MCF 10A (cell line): Measurements from ENCODE around the gene SSBP2. TPM values are rescaled to one million over a fixed set of nuclear protein-coding genes. Genes with fewer than 3 reads are reported as not detected.

Experiments
- BruUV-seq: library from RNA; stranded (reverse); fragments of 400-500 nt; replicated peaks from 2 replicates; lab custom pipeline; 2021; lab: Mats Ljungman, UMichigan
- CTCF ChIA-PET: fragments of 300-600 bp; sonication (Branson Sonifier 250); formaldehyde crosslinking; extraction: SDS; loops from one replicate; lab custom pipeline; 2021; ENCODE audit warnings: antibody characterized with exemption, inconsistent platforms; lab: Yijun Ruan, JAX
- POLR2A ChIA-PET: fragments of 300-600, 350-650 bp; sonication (Branson Sonifier 250); formaldehyde crosslinking; extraction: SDS; loops from one replicate; lab custom pipeline; 2020; ENCODE audit warnings: antibody characterized with exemption, inconsistent platforms; lab: Yijun Ruan, JAX
- DNase-seq: peaks from one replicate; pipeline ENCODE4 v3.0.0-alpha.2; 2018; ENCODE audit not compliant: unreplicated experiment
- H3K27ac Mint-ChIP-seq: one replicate; pipeline ENCODE4 v1.8.0; 2022; ENCODE audit warnings: mild to moderate bottlenecking, low read depth, mixed read lengths; ENCODE audit not compliant: unreplicated experiment
- H3K27me3 Mint-ChIP-seq: one replicate; pipeline ENCODE4 v1.8.0; 2022; ENCODE audit warnings: mixed read lengths; ENCODE audit not compliant: insufficient read depth, unreplicated experiment
- H3K36me3 Mint-ChIP-seq: one replicate; pipeline ENCODE4 v1.8.0; 2022; ENCODE audit warnings: mild to moderate bottlenecking, moderate library complexity, mixed read lengths; ENCODE audit not compliant: insufficient read depth, unreplicated experiment
- H3K4me1 Mint-ChIP-seq: one replicate; pipeline ENCODE4 v1.8.0; 2022; ENCODE audit warnings: mixed read lengths; ENCODE audit not compliant: insufficient read depth, unreplicated experiment
- H3K4me3 Mint-ChIP-seq: one replicate; pipeline ENCODE4 v1.8.0; 2022; ENCODE audit warnings: mild to moderate bottlenecking, moderate library complexity, mixed read lengths; ENCODE audit not compliant: unreplicated experiment
- H3K9me3 Mint-ChIP-seq: one replicate; pipeline ENCODE4 v1.8.0; 2022; ENCODE audit warnings: mixed read lengths; ENCODE audit not compliant: unreplicated experiment
- intact Hi-C: fragments of 100-400 bp; cut with micrococcal nuclease; formaldehyde crosslinking; loops from 2 replicates; pipeline ENCODE4 v1.14.1; 2022
- total RNA-seq: library from RNA; stranded (reverse); gene quantifications from 2 replicates; pipeline ENCODE4 v1.2.3, GENCODE V29; 2022
- TF ChIP-seq, protein P1 (sequence below): fragments of 200-600 bp; IDR thresholded peaks from one replicate; pipeline ENCODE4 v1.8.0; 2022; ENCODE audit warnings: antibody characterized with exemption, mild to moderate bottlenecking; ENCODE audit not compliant: unreplicated experiment

SSBP2 gene
- total RNA-seq, 1 experiment from 2014 or later = 52.7 TPM

DNA sequence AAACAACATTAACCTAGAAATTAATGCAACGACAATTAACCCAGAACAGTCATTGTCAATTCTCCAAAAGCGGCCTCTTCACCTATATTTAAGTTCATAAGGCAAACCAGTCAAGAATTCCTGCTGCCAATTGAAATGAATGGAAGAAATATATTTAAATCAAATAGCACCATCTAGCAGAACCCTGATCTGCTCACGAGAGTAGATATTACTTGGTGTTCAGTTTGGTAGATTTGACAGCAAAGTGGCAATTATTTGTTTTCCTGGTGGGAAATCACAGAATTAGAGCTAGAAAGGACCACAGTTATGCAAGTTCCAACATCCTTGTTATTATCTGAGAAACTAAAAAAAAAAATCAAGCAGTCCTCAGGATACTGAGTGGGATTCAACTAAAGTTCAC, 2.3 kb downstream of the SSBP2 start:
- Mint-ChIP-seq H3K36me3 (peaks cover 7% of the 10 kb centered on the region), H3K27me3 (no peaks in the 10 kb centered on the region), H3K27ac (peak overlapping the region; percentile 70), H3K4me1 (peaks cover 34% of the 10 kb centered on the region), H3K4me3 (peak overlapping the region; percentile 90), H3K9me3 (peaks cover 8% of the 10 kb centered on the region)
- TF ChIP-seq, protein P1, sequence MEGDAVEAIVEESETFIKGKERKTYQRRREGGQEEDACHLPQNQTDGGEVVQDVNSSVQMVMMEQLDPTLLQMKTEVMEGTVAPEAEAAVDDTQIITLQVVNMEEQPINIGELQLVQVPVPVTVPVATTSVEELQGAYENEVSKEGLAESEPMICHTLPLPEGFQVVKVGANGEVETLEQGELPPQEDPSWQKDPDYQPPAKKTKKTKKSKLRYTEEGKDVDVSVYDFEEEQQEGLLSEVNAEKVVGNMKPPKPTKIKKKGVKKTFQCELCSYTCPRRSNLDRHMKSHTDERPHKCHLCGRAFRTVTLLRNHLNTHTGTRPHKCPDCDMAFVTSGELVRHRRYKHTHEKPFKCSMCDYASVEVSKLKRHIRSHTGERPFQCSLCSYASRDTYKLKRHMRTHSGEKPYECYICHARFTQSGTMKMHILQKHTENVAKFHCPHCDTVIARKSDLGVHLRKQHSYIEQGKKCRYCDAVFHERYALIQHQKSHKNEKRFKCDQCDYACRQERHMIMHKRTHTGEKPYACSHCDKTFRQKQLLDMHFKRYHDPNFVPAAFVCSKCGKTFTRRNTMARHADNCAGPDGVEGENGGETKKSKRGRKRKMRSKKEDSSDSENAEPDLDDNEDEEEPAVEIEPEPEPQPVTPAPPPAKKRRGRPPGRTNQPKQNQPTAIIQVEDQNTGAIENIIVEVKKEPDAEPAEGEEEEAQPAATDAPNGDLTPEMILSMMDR = no peak
- ChIA-PET CTCF (interaction anchor here (0.6 to 1.5 kb wide), 4 partner anchors 41 to 416 kb away, joined by 3 to 4 read pairs (median 4); no protein-coding TSS in a partner anchor), POLR2A (interaction anchor here (0.8 to 8.6 kb wide), 5 partner anchors 39 to 235 kb away, joined by 4 to 331 read pairs (median 41); no protein-coding TSS in a partner anchor)
- intact Hi-C loops = loop anchor here (2.0 kb wide), 3 partner anchors 234 to 358 kb away; no protein-coding TSS in a partner anchor
- no TSS peak for BruUV-seq
- no peak for DNase-seq

DNA sequence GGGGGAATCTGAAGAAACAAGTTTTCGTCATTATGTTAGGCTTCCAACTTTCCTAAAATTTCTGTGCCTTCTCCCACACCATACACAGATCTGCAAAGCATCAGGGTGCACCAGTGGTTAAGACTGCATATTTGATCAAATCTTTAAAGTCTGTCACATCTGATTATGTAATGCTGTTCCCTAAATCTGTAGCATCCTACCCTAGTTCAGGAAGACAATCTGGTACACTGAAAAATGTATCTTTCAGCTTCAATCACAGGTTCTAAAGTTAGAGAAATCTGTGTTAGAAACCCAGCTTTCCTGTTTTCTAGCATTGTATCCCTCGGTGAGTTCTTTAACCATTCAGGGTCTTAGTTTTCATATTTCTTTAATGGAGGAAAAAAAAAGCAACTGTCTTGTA, 3.9 kb downstream of the SSBP2 start:
- no TSS peak for BruUV-seq

DNA sequence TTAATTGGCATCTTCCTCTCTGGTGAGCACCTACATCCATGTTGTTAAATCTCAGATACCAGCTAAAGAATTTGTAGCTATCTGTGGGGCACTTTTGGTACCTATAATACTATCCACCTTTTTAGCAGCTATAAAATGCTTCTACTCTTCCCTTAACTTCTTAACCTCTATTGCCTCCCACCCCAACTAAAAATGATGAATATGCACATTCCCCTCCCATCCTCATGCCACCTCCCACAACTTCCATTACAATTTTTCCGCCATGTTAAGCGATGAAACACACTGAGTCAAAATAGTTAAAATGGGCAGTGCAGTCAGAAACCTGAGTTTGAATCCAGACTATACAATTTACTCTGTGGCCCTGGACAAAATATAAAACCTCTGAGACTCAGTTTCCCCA, 10.1 kb downstream of the SSBP2 start:
- Mint-ChIP-seq H3K4me1 (peaks cover 16% of the 10 kb centered on the region), H3K9me3 (no peaks in the 10 kb centered on the region), H3K4me3 (no peak overlapping the region), H3K27ac (no peak overlapping the region), H3K36me3 (peaks cover 26% of the 10 kb centered on the region), H3K27me3 (no peaks in the 10 kb centered on the region)
- intact Hi-C loops = no loop called here
- TF ChIP-seq, protein P1 = no peak
- POLR2A ChIA-PET = interaction anchor here (2.1 kb wide), 1 partner anchor 10 kb away, joined by 12 read pairs; the partner anchor contains the start of gene SSBP2
- DNase-seq = no peak
- BruUV-seq = no TSS peak
- CTCF ChIA-PET = interaction anchor here (0.6 kb wide), 2 partner anchors 272 to 596 kb away, joined by 3 read pairs; no protein-coding TSS in a partner anchor

More for the DNA sequence above, 3.9 kb downstream of the SSBP2 start:
- peaks cover under 1% of the 10 kb centered on the region for H3K9me3 Mint-ChIP-seq
- peaks cover 24% of the 10 kb centered on the region for H3K4me1 Mint-ChIP-seq
- no peaks in the 10 kb centered on the region for H3K27me3 Mint-ChIP-seq
- ChIA-PET POLR2A (interaction anchor here (0.8 kb wide), 1 partner anchor 649 kb away, joined by 3 read pairs; no protein-coding TSS in a partner anchor), CTCF (interaction anchor here (0.5 kb wide), 1 partner anchor 45 kb away, joined by 3 read pairs; no protein-coding TSS in a partner anchor)
- H3K4me3 Mint-ChIP-seq = no peak overlapping the region
- intact Hi-C loops = no loop called here
- H3K27ac Mint-ChIP-seq = no peak overlapping the region
- TF ChIP-seq, protein P1 = no peak
- no peak for DNase-seq
- peaks cover 13% of the 10 kb centered on the region for H3K36me3 Mint-ChIP-seq

DNA sequence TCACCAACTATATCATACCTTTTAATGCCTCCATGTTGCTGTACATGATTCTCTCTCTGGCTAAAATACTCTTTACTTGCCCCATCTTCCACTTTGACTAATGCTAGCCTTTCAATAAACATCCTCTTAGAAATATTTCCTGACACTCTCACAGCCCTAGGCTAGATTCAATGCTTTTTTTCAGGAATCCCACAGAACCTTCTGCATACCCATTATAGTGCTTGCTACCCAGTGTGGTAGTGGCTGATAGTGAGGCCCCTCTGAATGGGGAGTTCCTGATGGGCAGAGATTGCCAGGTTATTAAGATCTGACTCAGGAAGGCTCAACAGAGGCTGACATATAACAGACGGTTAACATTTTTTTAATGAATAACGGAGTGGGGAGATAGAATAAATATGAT, 11.6 kb downstream of the SSBP2 start:
- POLR2A ChIA-PET = no interaction called here
- CTCF ChIA-PET = no interaction called here
- peaks cover 16% of the 10 kb centered on the region for H3K4me1 Mint-ChIP-seq
- no peak overlapping the region for H3K4me3 Mint-ChIP-seq
- TF ChIP-seq, protein P1 = no peak
- intact Hi-C loops = no loop called here
- no TSS peak for BruUV-seq
- H3K27me3 Mint-ChIP-seq = no peaks in the 10 kb centered on the region
- DNase-seq = no peak
- H3K27ac Mint-ChIP-seq = no peak overlapping the region
- no peaks in the 10 kb centered on the region for H3K9me3 Mint-ChIP-seq
- peaks cover 31% of the 10 kb centered on the region for H3K36me3 Mint-ChIP-seq
